NCI-H2227 (cell line): ENCODE results near the gene TMEM11.
"Not testable (repeated sequence)": the region's sequence is repeated elsewhere in the genome, so short reads cannot be mapped to it uniquely, and the experiment has no call there.

Source experiments
- DNase-seq: peaks from one replicate; lab custom pipeline; 2025; ENCODE audit not compliant: unreplicated experiment; lab: John Stamatoyannopoulos, UW

TMEM11 gene

GRCh38 chr17:21212826-21213637, 929 bp downstream of the TMEM11 start:
- no peak for DNase-seq

DNA sequence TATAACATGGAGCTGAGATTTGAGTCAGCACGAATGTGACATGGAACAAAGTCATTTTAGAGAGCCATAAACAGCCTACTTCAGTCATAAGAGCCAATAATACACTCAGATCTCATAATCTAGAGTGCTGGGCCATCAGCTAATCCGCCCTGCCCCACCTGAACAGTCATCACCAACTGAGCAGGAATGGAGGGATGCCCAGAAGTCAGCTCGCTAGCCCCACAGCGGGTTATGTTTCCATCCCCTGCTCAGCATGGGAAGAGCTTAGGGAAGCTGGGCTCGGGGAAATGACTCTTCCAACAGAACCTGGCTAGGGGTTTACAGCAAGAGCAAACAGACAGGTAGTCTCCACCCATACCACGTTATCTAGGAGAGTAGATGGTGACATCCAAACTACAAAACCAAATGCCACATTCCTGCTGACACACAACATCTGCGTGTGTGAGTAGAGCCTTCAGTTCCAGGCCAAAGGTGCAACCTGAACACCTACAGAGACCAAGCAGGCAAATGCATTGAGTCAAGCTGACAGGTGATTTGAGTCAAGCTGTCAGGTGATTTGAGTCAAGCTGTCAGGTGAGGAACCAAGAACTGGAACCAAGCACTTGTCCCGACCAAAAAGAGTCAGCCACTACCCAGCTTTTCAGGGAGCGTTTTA, 2.0 kb downstream of the TMEM11 start:
- DNase-seq = no peak

GRCh38 chr17:21210411-21211076, 3.4 kb downstream of the TMEM11 start:
- DNase-seq = no peak

DNA sequence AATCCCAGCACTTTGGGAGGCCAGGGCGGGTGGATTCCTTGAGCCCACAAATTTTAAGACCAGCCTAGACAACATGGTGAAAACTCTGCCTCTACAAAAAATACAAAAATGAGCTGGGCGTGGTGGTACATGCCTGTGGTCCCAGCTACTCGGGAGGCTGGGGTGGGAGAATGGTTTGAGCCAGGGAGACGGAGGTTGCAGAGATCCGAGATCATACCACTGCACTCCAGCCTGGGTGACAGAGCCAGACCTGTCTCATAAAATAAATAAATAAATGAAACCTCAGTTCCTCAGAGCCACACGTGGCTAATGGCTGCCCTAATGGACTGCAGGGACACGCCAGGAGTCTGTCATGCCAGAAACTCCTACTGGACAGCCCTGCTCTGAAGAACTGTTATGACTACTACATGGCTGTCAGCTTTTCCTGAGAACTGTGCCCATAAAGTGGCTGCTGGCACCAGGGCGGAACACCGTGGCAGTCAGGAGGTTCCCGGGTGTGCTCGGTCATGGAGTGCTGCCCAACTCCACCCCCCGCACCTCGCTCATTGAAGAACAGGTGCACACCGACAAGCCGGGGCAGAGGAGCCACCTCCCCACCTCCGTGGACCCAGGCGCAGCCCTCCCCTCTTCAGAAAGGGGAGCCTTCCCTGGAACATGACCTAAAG, 4.3 kb downstream of the TMEM11 start:
- DNase-seq = no peak

- no peak for DNase-seq
Measured at GRCh38 chr17:21208352-21208751, 5.6 kb downstream of the TMEM11 start.

- DNase-seq = no peak
Measured at GRCh38 chr17:21204935-21205334, 9.0 kb downstream of the TMEM11 start.

GRCh38 chr17:21202512-21202911, 11.4 kb downstream of the TMEM11 start:
- no peak for DNase-seq

DNA sequence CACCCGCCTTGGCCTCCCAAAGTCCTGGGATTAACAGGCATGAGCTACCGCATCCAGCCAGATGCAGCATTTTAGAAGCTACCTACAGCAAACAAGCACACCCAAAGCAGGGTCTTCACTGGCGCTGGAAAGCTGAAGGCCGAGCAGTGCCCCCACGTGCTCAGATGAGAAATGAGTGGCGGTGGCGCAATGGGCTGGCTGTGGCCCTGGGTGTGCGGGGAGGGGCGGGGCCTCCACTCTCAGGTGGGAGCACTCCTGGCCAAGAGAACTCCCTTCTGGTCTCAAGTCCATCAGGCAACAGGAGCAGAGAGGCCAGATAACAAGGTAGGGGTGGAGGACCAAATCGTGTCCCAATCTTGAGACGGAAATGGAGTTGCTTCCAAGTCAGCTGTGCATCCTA, 12.1 kb downstream of the TMEM11 start:
- no peak for DNase-seq

DNA sequence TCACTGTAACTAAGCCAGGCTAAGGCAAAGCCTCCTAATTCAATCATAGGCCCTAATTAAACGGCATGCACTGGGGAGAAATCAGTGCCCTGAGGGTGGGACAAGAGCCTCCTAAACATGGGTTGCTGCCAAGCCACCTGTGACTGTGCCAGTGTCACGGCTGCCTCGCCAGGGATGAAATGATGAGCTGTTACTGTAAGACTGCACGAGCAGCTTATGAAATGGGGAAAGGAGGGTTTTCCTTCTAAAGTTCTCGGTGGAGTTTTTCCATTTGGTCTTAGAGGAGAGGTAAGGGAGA, 12.7 kb downstream of the TMEM11 start:
- DNase-seq = no peak

DNA sequence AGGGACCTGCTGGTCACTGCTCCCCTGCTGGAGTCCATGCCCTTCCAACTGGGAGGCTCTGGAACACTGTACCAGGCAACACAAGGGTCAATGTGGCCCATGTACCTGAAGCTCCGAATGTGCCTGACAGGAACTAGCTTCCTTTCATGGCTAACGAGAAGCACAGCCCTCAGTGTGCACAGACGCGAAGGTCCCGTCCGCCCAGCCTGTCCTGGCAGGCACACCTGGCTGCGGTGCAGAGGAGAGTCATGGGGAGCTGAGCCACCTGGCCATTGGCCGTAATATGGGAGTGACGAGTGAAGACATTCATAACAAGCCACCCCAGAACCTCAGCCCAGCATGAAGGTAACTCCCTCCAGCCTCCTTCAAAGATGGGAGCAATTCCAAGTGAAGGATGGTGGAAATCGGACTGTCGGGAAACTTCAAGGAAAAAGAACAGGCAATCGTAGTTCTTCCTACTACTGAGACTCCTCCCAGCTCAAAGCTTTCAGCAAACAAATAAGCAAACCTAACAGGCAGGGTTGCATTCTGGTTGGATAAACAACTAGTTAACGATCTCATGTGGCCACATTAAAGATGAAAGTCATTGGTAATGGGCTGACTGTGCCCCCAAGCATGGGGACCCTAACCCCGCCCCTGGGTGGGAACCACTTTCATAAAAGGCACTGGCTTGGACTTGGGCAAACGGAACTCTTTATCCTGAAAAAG, 13.2 kb downstream of the TMEM11 start:
- DNase-seq = no peak

DNA sequence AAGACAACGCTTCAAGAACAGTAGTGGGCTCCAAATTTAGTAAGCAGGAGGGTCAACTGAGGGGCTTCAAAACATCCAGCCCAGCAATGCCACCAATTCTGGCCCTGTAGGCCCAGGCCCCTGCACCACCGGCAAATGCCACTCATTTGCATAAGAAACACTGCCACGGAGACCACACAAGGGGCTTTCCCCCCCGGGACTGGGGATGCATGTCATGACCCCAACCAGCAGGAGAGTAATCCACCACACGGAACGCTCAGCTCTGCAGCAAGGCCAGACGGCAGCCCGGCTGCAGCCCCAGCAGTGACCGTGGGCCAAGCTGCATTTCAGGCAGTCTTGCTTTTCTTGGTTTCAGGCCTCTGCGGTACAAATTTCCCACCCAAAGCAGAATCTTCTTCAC, 14.1 kb downstream of the TMEM11 start:
- no peak for DNase-seq

DNA sequence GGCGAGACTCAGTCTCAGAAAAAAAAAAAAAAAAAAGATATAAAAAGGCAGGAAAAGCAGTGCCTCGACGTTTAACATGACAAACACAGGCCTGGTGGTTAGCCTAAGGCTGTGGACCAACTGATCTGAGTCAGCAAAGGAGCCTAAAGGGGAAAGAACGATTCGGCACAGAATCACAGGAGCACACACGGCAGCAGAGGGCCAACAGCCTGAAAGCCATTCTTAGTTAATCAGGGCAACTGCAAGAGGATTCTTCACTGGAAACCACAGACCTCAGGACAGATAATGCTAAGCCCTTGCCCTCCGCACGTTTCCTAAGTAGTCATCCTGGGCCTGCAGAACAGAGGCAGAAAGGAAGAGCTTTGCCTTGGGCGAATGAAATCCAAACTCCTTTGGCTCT, 14.7 kb downstream of the TMEM11 start:
- no peak for DNase-seq

- DNase-seq = no peak
Measured at GRCh38 chr17:21198411-21198810, 15.6 kb downstream of the TMEM11 start.

- no peak for DNase-seq
Measured at GRCh38 chr17:21196126-21196525, 17.8 kb downstream of the TMEM11 start.

- no peak for DNase-seq
Measured at GRCh38 chr17:21194703-21195102, 19.3 kb downstream of the TMEM11 start.

DNA sequence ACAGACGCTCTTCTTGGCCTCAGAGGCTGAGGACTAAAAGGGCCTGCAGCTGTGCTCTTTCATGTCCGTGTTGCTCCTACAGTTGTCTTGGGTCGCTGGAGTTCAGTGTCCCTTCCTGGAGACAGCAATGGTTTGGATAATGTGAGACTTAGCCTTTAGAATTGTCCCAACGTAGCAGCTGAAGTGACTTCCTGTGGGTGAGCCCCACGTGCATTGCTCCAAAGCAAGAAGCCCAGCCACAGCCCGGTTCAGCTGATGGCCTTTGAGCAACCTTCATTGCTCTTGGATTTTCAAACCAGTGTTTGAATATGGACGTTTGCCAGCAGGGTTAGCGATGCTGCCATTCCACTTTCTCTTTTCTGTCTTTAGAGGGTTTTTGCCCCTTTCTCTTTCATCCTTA, 19.7 kb downstream of the TMEM11 start:
- no peak for DNase-seq

- no peak for DNase-seq
Measured at GRCh38 chr17:21193031-21193430, 20.9 kb downstream of the TMEM11 start.

GRCh38 chr17:21192414-21192813, 21.5 kb downstream of the TMEM11 start:
- not testable (repeated sequence) for DNase-seq

- no peak for DNase-seq
Measured at GRCh38 chr17:21191698-21192097, 22.3 kb downstream of the TMEM11 start.

DNA sequence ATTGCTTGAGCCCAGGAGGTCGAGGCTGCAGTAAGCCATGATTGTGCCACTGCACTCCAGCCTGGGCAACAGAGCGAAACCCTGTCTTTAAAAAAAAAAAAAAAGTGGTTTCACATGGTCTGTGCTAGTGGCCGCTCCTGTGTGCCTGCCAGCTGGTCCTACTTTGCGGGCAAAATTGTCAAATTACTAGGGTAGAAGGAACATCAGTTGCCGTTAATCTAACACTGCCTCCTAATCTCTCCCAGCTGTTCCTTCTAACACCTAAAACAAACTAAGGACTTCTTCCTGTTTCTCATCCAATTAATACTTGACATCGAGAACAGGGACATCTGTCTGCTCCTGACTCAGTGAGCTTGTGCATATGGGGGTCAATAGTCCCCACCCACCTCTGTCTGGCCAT, 23.9 kb downstream of the TMEM11 start:
- DNase-seq = no peak

- DNase-seq = no peak
Measured at GRCh38 chr17:21189361-21189760, 24.6 kb downstream of the TMEM11 start.
